ENCODE data around the gene PIEZO2.

PIEZO2 gene

DNA sequence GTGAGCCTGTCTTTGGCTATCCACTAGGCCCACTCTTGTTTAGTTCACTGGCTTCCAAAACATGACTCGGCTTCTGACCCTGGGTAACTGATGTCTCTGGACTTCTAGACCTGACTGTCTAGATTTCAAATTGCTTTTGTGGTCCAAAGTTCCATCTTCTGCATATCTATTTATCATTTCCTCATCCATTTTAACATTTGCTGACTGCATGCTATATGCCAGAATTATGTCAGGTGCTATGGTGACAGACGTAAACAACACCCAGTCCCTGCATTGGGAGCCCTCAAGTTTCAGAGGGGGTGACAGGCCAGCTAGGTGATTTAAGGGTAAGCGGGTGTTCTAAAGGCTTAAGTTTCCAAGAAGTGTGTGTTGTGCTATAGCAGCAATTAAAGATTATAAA lies 140.9 kb downstream of the PIEZO2 start (continued):
- TF ChIP-seq BACH2 (CRISPR knock-in tag; IDR thresholded peaks at IDR 0.05; ENCODE audit: borderline replicate concordance) (no peak), ESRRG (CRISPR knock-in tag; IDR thresholded peaks at IDR 0.05) (no peak), CSDC2 (CRISPR knock-in tag; IDR thresholded peaks at IDR 0.05) (no peak), TOX (CRISPR knock-in tag; IDR thresholded peaks at IDR 0.05; ENCODE audit: borderline replicate concordance) (no peak)

DNA sequence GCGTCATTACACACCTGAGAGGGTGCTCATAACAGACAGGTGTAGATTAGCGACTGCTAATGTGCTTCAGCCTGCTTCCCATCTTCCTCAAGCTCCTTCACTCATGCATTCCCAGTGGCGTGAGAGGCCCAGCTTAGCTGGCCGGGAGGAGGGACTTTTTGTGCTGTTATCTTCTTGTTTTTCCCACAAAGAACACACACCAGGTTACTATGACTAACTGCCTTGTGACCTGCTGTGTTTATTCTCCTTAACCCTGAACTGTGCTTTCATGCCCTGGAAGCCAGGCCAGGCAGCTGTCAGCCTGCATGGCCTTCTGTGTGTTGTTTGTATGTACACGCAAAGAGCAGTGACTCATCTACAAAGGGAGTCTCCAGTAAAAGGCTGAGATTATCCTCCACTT lies 143.8 kb downstream of the PIEZO2 start:
- TF ChIP-seq CREB5 (CRISPR knock-in tag; IDR thresholded peaks at IDR 0.05; ENCODE audit: low read depth) = no peak
- no peak for TF ChIP-seq GLIS3 (CRISPR knock-in tag; IDR thresholded peaks at IDR 0.05)
- no peak for TF ChIP-seq TOX (CRISPR knock-in tag; IDR thresholded peaks at IDR 0.05; ENCODE audit: borderline replicate concordance)
- no peak for TF ChIP-seq PPARA (CRISPR knock-in tag; IDR thresholded peaks at IDR 0.05; ENCODE audit: borderline replicate concordance)
- TF ChIP-seq, protein P1, sequence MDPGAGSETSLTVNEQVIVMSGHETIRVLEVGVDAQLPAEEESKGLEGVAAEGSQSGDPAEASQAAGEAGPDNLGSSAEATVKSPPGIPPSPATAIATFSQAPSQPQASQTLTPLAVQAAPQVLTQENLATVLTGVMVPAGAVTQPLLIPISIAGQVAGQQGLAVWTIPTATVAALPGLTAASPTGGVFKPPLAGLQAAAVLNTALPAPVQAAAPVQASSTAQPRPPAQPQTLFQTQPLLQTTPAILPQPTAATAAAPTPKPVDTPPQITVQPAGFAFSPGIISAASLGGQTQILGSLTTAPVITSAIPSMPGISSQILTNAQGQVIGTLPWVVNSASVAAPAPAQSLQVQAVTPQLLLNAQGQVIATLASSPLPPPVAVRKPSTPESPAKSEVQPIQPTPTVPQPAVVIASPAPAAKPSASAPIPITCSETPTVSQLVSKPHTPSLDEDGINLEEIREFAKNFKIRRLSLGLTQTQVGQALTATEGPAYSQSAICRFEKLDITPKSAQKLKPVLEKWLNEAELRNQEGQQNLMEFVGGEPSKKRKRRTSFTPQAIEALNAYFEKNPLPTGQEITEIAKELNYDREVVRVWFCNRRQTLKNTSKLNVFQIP (CRISPR knock-in tag; IDR thresholded peaks at IDR 0.05; ENCODE audit: borderline replicate concordance, low read depth) = no peak
- TF ChIP-seq, protein P2, sequence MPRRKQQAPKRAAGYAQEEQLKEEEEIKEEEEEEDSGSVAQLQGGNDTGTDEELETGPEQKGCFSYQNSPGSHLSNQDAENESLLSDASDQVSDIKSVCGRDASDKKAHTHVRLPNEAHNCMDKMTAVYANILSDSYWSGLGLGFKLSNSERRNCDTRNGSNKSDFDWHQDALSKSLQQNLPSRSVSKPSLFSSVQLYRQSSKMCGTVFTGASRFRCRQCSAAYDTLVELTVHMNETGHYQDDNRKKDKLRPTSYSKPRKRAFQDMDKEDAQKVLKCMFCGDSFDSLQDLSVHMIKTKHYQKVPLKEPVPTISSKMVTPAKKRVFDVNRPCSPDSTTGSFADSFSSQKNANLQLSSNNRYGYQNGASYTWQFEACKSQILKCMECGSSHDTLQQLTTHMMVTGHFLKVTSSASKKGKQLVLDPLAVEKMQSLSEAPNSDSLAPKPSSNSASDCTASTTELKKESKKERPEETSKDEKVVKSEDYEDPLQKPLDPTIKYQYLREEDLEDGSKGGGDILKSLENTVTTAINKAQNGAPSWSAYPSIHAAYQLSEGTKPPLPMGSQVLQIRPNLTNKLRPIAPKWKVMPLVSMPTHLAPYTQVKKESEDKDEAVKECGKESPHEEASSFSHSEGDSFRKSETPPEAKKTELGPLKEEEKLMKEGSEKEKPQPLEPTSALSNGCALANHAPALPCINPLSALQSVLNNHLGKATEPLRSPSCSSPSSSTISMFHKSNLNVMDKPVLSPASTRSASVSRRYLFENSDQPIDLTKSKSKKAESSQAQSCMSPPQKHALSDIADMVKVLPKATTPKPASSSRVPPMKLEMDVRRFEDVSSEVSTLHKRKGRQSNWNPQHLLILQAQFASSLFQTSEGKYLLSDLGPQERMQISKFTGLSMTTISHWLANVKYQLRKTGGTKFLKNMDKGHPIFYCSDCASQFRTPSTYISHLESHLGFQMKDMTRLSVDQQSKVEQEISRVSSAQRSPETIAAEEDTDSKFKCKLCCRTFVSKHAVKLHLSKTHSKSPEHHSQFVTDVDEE (CRISPR knock-in tag; IDR thresholded peaks at IDR 0.05) = no peak
- no peak for TF ChIP-seq OSR1 (CRISPR knock-in tag; IDR thresholded peaks at IDR 0.05)
- no peak for TF ChIP-seq ARNTL (CRISPR knock-in tag; IDR thresholded peaks at IDR 0.05; ENCODE audit: borderline replicate concordance, low read depth)
- no peak for TF ChIP-seq ZFP30 (CRISPR knock-in tag; IDR thresholded peaks at IDR 0.05)
- no peak for TF ChIP-seq ESRRG (CRISPR knock-in tag; IDR thresholded peaks at IDR 0.05)
- TF ChIP-seq SNAI2 (CRISPR knock-in tag; IDR thresholded peaks at IDR 0.05) = no peak
- no peak for ATAC-seq

DNA sequence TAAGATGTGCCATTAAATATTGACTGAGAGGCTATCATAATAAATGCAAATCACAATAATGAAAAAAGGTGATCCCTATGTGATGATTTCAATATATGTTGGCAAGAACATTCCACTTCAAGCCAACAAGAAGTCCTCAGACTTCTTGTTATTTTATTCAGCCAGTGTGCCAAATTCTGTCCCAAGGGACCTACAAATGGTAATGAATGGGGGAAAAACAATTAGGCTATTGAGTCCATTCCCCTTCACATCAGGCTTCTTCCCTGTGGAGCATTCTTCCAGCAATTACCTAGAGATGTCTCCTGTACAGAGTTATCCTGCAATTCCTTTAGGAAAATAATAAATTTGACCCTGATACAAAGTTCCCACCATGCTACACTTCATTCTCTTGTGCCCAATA lies 144.4 kb downstream of the PIEZO2 start:
- ATAC-seq = no peak
- TF ChIP-seq SNAI2 (CRISPR knock-in tag; IDR thresholded peaks at IDR 0.05) = no peak
- no peak for TF ChIP-seq CSDC2 (CRISPR knock-in tag; IDR thresholded peaks at IDR 0.05)
- no peak for TF ChIP-seq ESRRG (CRISPR knock-in tag; IDR thresholded peaks at IDR 0.05)
- TF ChIP-seq PPARA (CRISPR knock-in tag; IDR thresholded peaks at IDR 0.05; ENCODE audit: borderline replicate concordance) = no peak
- TF ChIP-seq GLIS3 (CRISPR knock-in tag; IDR thresholded peaks at IDR 0.05) = no peak
- no peak for TF ChIP-seq ZFP30 (CRISPR knock-in tag; IDR thresholded peaks at IDR 0.05)
- no peak for TF ChIP-seq ZNF8 (CRISPR knock-in tag; IDR thresholded peaks at IDR 0.05)
- TF ChIP-seq ZNF565 (CRISPR knock-in tag; conservative IDR thresholded peaks at IDR 0.05; ENCODE audit: low read depth) = no peak
- no peak for TF ChIP-seq ZNF70 (CRISPR knock-in tag; IDR thresholded peaks at IDR 0.05)
- TF ChIP-seq RARB (CRISPR knock-in tag; IDR thresholded peaks at IDR 0.05) = no peak
- no peak for TF ChIP-seq PATZ1 (CRISPR knock-in tag; IDR thresholded peaks at IDR 0.05; ENCODE audit: borderline replicate concordance)
- TF ChIP-seq, protein P1 (CRISPR knock-in tag; IDR thresholded peaks at IDR 0.05; ENCODE audit: borderline replicate concordance, low read depth) = no peak
- no peak for TF ChIP-seq BACH2 (CRISPR knock-in tag; IDR thresholded peaks at IDR 0.05; ENCODE audit: borderline replicate concordance)
- TF ChIP-seq ISL1 (CRISPR knock-in tag; IDR thresholded peaks at IDR 0.05) = no peak
- TF ChIP-seq ARNTL (CRISPR knock-in tag; IDR thresholded peaks at IDR 0.05; ENCODE audit: borderline replicate concordance, low read depth) = no peak
- TF ChIP-seq ZC3H10 (CRISPR knock-in tag; IDR thresholded peaks at IDR 0.05) = no peak
- TF ChIP-seq OSR1 (CRISPR knock-in tag; IDR thresholded peaks at IDR 0.05) = no peak
- no peak for TF ChIP-seq CREB5 (CRISPR knock-in tag; IDR thresholded peaks at IDR 0.05; ENCODE audit: low read depth)

Data from SK-N-SH treated with all-trans-retinoic acid at 6 μM for 48 hours (cell line).